Neural cell (in vitro differentiated cells): ENCODE results near the gene C21orf58.
"Not testable (repeated sequence)": the region's sequence is repeated elsewhere in the genome, so short reads cannot be mapped to it uniquely, and the experiment has no call there.

ENCODE experiments used
- EP300 ChIP-seq: fragments of 450-650 bp; conservative IDR thresholded peaks from 2 replicates; pipeline ENCODE4 v1.6.1; 2014; ENCODE audit warnings: antibody characterized with exemption, mild to moderate bottlenecking, moderate library complexity; ENCODE audit not compliant: poor library complexity, severe bottlenecking
- EZH2 ChIP-seq: fragments of 200-600, 300-800 bp; shearing (Covaris generic), sonication (generic); IDR thresholded peaks from 2 replicates; pipeline ENCODE4 v1.6.1; 2014; ENCODE audit warnings: antibody characterized with exemption, low read length, borderline replicate concordance, mild to moderate bottlenecking; ENCODE audit not compliant: insufficient read depth, poor library complexity, severe bottlenecking
- MXI1 ChIP-seq: fragments of 450-650 bp; conservative IDR thresholded peaks from 2 replicates; pipeline ENCODE4 v1.6.1; 2014; ENCODE audit warnings: antibody characterized with exemption, mild to moderate bottlenecking; ENCODE audit not compliant: poor library complexity, severe bottlenecking
- POLR2AphosphoS5 ChIP-seq: IDR thresholded peaks from 2 replicates; pipeline ENCODE4 v1.6.1; 2012
- RAD21 ChIP-seq: fragments of 450-650 bp; conservative IDR thresholded peaks from 2 replicates; pipeline ENCODE4 v1.6.1; 2014; ENCODE audit warnings: antibody characterized with exemption, mild to moderate bottlenecking, moderate library complexity
- SMC3 ChIP-seq: fragments of 450-650 bp; conservative IDR thresholded peaks from 2 replicates; pipeline ENCODE4 v1.6.1; 2014; ENCODE audit warnings: antibody characterized with exemption, mild to moderate bottlenecking, moderate library complexity; ENCODE audit not compliant: poor library complexity
- TF ChIP-seq, protein P1 (sequence below): fragments of 450-650 bp; IDR thresholded peaks from 2 replicates; pipeline ENCODE4 v1.5.1; 2014; ENCODE audit warnings: antibody characterized with exemption, mild to moderate bottlenecking, moderate library complexity; ENCODE audit not compliant: poor library complexity, severe bottlenecking
- TF ChIP-seq, protein P2 (sequence below): IDR thresholded peaks from 2 replicates; pipeline ENCODE4 v1.6.1; 2012; ENCODE audit warnings: borderline replicate concordance

DNA sequence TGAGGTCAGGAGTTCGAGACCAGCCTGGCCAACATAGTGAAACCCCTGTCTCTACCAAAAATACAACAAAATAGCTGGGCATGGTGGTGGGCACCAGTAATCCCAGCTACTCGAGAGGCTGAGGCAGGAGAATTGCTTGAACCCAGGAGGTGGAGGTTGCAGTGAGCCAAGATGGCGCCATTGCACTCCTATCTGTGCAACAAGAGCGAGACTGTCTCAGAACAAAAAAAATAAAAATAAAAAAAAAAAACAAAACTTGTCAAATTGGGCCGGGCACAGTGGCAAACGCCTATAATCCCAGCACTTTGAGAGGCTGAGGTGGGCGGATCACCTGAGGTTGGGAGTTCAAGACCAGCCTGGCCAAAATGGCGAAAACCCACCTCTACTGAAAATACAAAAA is 13.4 kb downstream of the C21orf58 start:
- TF ChIP-seq, protein P1, sequence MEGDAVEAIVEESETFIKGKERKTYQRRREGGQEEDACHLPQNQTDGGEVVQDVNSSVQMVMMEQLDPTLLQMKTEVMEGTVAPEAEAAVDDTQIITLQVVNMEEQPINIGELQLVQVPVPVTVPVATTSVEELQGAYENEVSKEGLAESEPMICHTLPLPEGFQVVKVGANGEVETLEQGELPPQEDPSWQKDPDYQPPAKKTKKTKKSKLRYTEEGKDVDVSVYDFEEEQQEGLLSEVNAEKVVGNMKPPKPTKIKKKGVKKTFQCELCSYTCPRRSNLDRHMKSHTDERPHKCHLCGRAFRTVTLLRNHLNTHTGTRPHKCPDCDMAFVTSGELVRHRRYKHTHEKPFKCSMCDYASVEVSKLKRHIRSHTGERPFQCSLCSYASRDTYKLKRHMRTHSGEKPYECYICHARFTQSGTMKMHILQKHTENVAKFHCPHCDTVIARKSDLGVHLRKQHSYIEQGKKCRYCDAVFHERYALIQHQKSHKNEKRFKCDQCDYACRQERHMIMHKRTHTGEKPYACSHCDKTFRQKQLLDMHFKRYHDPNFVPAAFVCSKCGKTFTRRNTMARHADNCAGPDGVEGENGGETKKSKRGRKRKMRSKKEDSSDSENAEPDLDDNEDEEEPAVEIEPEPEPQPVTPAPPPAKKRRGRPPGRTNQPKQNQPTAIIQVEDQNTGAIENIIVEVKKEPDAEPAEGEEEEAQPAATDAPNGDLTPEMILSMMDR, result not testable (repeated sequence)
- not testable (repeated sequence) for TF ChIP-seq POLR2AphosphoS5, EZH2, SMC3, EP300, MXI1, RAD21
- TF ChIP-seq, protein P2, sequence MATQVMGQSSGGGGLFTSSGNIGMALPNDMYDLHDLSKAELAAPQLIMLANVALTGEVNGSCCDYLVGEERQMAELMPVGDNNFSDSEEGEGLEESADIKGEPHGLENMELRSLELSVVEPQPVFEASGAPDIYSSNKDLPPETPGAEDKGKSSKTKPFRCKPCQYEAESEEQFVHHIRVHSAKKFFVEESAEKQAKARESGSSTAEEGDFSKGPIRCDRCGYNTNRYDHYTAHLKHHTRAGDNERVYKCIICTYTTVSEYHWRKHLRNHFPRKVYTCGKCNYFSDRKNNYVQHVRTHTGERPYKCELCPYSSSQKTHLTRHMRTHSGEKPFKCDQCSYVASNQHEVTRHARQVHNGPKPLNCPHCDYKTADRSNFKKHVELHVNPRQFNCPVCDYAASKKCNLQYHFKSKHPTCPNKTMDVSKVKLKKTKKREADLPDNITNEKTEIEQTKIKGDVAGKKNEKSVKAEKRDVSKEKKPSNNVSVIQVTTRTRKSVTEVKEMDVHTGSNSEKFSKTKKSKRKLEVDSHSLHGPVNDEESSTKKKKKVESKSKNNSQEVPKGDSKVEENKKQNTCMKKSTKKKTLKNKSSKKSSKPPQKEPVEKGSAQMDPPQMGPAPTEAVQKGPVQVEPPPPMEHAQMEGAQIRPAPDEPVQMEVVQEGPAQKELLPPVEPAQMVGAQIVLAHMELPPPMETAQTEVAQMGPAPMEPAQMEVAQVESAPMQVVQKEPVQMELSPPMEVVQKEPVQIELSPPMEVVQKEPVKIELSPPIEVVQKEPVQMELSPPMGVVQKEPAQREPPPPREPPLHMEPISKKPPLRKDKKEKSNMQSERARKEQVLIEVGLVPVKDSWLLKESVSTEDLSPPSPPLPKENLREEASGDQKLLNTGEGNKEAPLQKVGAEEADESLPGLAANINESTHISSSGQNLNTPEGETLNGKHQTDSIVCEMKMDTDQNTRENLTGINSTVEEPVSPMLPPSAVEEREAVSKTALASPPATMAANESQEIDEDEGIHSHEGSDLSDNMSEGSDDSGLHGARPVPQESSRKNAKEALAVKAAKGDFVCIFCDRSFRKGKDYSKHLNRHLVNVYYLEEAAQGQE, result not testable (repeated sequence)
